Endodermal cell (in vitro differentiated cells): ENCODE results near the gene ANKRD23. TPM values are rescaled to one million over a fixed set of nuclear protein-coding genes. Genes with fewer than 3 reads are reported as not detected.

Source experiments
- DNase-seq: peaks from one replicate; pipeline ENCODE4 v3.0.0-alpha.2; 2017
- H3K27ac ChIP-seq: 2 replicates; pipeline ENCODE4 v1.5.1; 2013; ENCODE audit warnings: mild to moderate bottlenecking, low read depth, low read length, moderate library complexity
- H3K27me3 ChIP-seq: 2 replicates; pipeline ENCODE4 v1.6.1; 2013; ENCODE audit warnings: mild to moderate bottlenecking, low read length, moderate library complexity; ENCODE audit not compliant: insufficient read depth, control insufficient read depth, poor library complexity, severe bottlenecking
- H3K36me3 ChIP-seq: 2 replicates; pipeline ENCODE4 v1.7.0; 2013; ENCODE audit warnings: mild to moderate bottlenecking, low read length, moderate library complexity; ENCODE audit not compliant: control insufficient read depth, insufficient read depth
- H3K4me1 ChIP-seq: one replicate; pipeline ENCODE4 v1.7.0; 2013; ENCODE audit warnings: low read length; ENCODE audit not compliant: control insufficient read depth, insufficient read depth
- H3K4me3 ChIP-seq: 2 replicates; pipeline ENCODE4 v1.5.1; 2013; ENCODE audit warnings: mild to moderate bottlenecking, low read length, moderate library complexity
- H3K9ac ChIP-seq: 2 replicates; pipeline ENCODE4 v1.6.1; 2013; ENCODE audit warnings: mild to moderate bottlenecking, low read length, moderate library complexity; ENCODE audit not compliant: poor library complexity, severe bottlenecking; ENCODE audit errors: extremely low read depth
- H3K9me3 ChIP-seq: 2 replicates; pipeline ENCODE4 v1.6.1; 2013; ENCODE audit warnings: mild to moderate bottlenecking, low read length, moderate library complexity; ENCODE audit not compliant: control insufficient read depth
- H3K27ac Mint-ChIP-seq: 2 replicates; pipeline ENCODE4 v1.8.0; 2020; ENCODE audit warnings: mixed read lengths
- H3K27me3 Mint-ChIP-seq: 2 replicates; pipeline ENCODE4 v1.8.0; 2021; ENCODE audit warnings: mild to moderate bottlenecking, mixed read lengths; ENCODE audit not compliant: insufficient read depth
- H3K36me3 Mint-ChIP-seq: 2 replicates; pipeline ENCODE4 v1.8.0; 2020; ENCODE audit warnings: low read depth, mixed read lengths
- H3K4me1 Mint-ChIP-seq: 2 replicates; pipeline ENCODE4 v1.8.0; 2020; ENCODE audit warnings: mixed read lengths
- H3K4me3 Mint-ChIP-seq: 2 replicates; pipeline ENCODE4 v1.8.0; 2020; ENCODE audit warnings: mild to moderate bottlenecking, moderate library complexity, mixed read lengths
- H3K9me3 Mint-ChIP-seq: 2 replicates; pipeline ENCODE4 v1.8.0; 2020; ENCODE audit warnings: mild to moderate bottlenecking, mixed read lengths
- CTCF ChIP-seq: fragments of 200-600 bp; sonication (generic); conservative IDR thresholded peaks from 2 replicates; pipeline ENCODE4 v1.5.0; 2021; ENCODE audit warnings: antibody characterized with exemption, mild to moderate bottlenecking
- WGBS, 2 experiments: methylation state at CpG; one replicate each; pipeline versions ENCODE4 v1.1.5 to v1.1.7; 2013; ENCODE audit warnings: missing lambda C conversion rate in 2 of 2, mixed read lengths in 1 of 2; ENCODE audit not compliant: insufficient coverage in 1 of 2, insufficient read length in 1 of 2; 5-methylcytosine and 5-hydroxymethylcytosine counted together
- total RNA-seq, 2 donors: library from RNA; stranded (reverse); fragmentation: NEBNext Ultra II Directional in 1 of 2; extraction: Animal tissue kit (Norgen Biotek cat#: 25700) in 1 of 2; gene quantifications; 2 replicates in 1 of 2; 3 replicates in 1 of 2; pipeline ENCODE4 v1.2.1, GENCODE V29; 2021

ANKRD23 gene
- total RNA-seq, 2 donors from 2014 or later: 2.6 to 3.6 TPM

- H3K27me3 Mint-ChIP-seq: no peaks in the 10 kb centered on the region
- H3K4me3 Mint-ChIP-seq: peak overlapping the region; percentile 83
- H3K36me3 Mint-ChIP-seq: peaks cover 40% of the 10 kb centered on the region
- peaks cover 54% of the 10 kb centered on the region for H3K36me3 ChIP-seq
- no peak overlapping the region for H3K27ac ChIP-seq
- 95% methylated on average over 8 of the region's 8 CpGs; no CpG with 5 or more reads in 1 of the 2 experiments for WGBS, 2 experiments
- H3K9ac ChIP-seq: no peak overlapping the region
- no peaks in the 10 kb centered on the region for H3K4me1 ChIP-seq
- H3K4me3 ChIP-seq: no peak overlapping the region
- no peak for DNase-seq
- no peak overlapping the region for H3K27ac Mint-ChIP-seq
- peaks cover 16% of the 10 kb centered on the region for H3K4me1 Mint-ChIP-seq
- H3K9me3 ChIP-seq: no peaks in the 10 kb centered on the region
- no peaks in the 10 kb centered on the region for H3K27me3 ChIP-seq
- no peaks in the 10 kb centered on the region for H3K9me3 Mint-ChIP-seq
- TF ChIP-seq CTCF: no peak
Observed at GRCh38 chr2:96866586-96866985, 22.8 kb upstream of the ANKRD23 start.

GRCh38 chr2:96866149-96866548, 22.3 kb upstream of the ANKRD23 start:
- no peak overlapping the region for H3K27ac ChIP-seq
- Mint-ChIP-seq H3K4me3 (no peak overlapping the region), H3K27ac (no peak overlapping the region), H3K4me1 (peaks cover 16% of the 10 kb centered on the region), H3K9me3 (no peaks in the 10 kb centered on the region), H3K36me3 (peaks cover 44% of the 10 kb centered on the region), H3K27me3 (no peaks in the 10 kb centered on the region)
- H3K4me3 ChIP-seq: no peak overlapping the region
- H3K9ac ChIP-seq: no peak overlapping the region
- TF ChIP-seq CTCF: no peak
- WGBS, 2 experiments: 96 to 99% methylated on average over 11 to 14 of the region's 14 CpGs
- DNase-seq: no peak
- peaks cover 58% of the 10 kb centered on the region for H3K36me3 ChIP-seq
- no peaks in the 10 kb centered on the region for H3K9me3 ChIP-seq
- no peaks in the 10 kb centered on the region for H3K4me1 ChIP-seq
- no peaks in the 10 kb centered on the region for H3K27me3 ChIP-seq

GRCh38 chr2:96865654-96866053, 21.8 kb upstream of the ANKRD23 start:
- H3K27ac ChIP-seq: no peak overlapping the region
- no peaks in the 10 kb centered on the region for H3K27me3 Mint-ChIP-seq
- H3K4me3 Mint-ChIP-seq: no peak overlapping the region
- DNase-seq: no peak
- H3K9me3 ChIP-seq: no peaks in the 10 kb centered on the region
- H3K36me3 Mint-ChIP-seq: peaks cover 44% of the 10 kb centered on the region
- no peak overlapping the region for H3K9ac ChIP-seq
- no peak overlapping the region for H3K27ac Mint-ChIP-seq
- H3K27me3 ChIP-seq: no peaks in the 10 kb centered on the region
- peaks cover 12% of the 10 kb centered on the region for H3K4me1 Mint-ChIP-seq
- WGBS, 2 experiments: 95 to 100% methylated on average over 7 to 16 of the region's 16 CpGs
- no peaks in the 10 kb centered on the region for H3K4me1 ChIP-seq
- H3K9me3 Mint-ChIP-seq: no peaks in the 10 kb centered on the region
- H3K36me3 ChIP-seq: peaks cover 60% of the 10 kb centered on the region
- TF ChIP-seq CTCF: no peak
- H3K4me3 ChIP-seq: no peak overlapping the region
